A673 (cell line): ENCODE measurements around the gene DND1. TPM values are rescaled to one million over a fixed set of nuclear protein-coding genes. Genes with fewer than 3 reads are reported as not detected.
"Not testable (repeated sequence)": the region's sequence is repeated elsewhere in the genome, so short reads cannot be mapped to it uniquely, and the experiment has no call there.

Experiments
- BruUV-seq: library from RNA; stranded (reverse); fragments of 400-500 nt; replicated peaks from 2 replicates; lab custom pipeline; 2021; lab: Mats Ljungman, UMichigan
- CTCF ChIA-PET: fragments of 300-600 bp; sonication (Branson Sonifier 250); formaldehyde crosslinking; loops from one replicate; lab custom pipeline; 2022; ENCODE audit warnings: antibody characterized with exemption; lab: Charles Lee
- POLR2A ChIA-PET: fragments of 300-600 bp; sonication (Branson Sonifier 250); formaldehyde crosslinking; loops from one replicate; lab custom pipeline; 2022; ENCODE audit warnings: antibody characterized with exemption; ENCODE audit not compliant: low non-redundant PET; lab: Charles Lee
- DNase-seq: peaks from one replicate; pipeline ENCODE4 v3.0.0-alpha.2; 2015; ENCODE audit warnings: low spot score
- H3K27ac ChIP-seq: fragments of 200-600 bp; sonication (generic); 2 replicates; pipeline ENCODE4 v1.5.1; 2016; ENCODE audit warnings: mixed run types, low read depth, mild to moderate bottlenecking, mixed read lengths, antibody characterized with exemption, low read length; ENCODE audit not compliant: poor library complexity, severe bottlenecking
- H3K27me3 ChIP-seq: fragments of 200-600 bp; sonication (generic); replicated peaks from 2 replicates; pipeline ENCODE4 v1.6.1; 2017; ENCODE audit warnings: mixed run types, low read depth, mild to moderate bottlenecking, mixed read lengths, antibody characterized with exemption, low read length; ENCODE audit not compliant: insufficient read depth, poor library complexity
- H3K36me3 ChIP-seq: fragments of 200-600 bp; sonication (generic); 2 replicates; pipeline ENCODE4 v1.6.1; 2016; ENCODE audit warnings: mixed run types, mild to moderate bottlenecking, mixed read lengths, antibody characterized with exemption, low read length; ENCODE audit not compliant: insufficient read depth, poor library complexity, severe bottlenecking
- H3K4me1 ChIP-seq: fragments of 200-600 bp; sonication (generic); 2 replicates; pipeline ENCODE4 v1.6.1; 2017; ENCODE audit warnings: mixed run types, mild to moderate bottlenecking, mixed read lengths, antibody characterized with exemption, low read length; ENCODE audit not compliant: insufficient read depth, poor library complexity, severe bottlenecking
- H3K4me3 ChIP-seq: fragments of 200-600 bp; sonication (generic); 2 replicates; pipeline ENCODE4 v1.5.1; 2016; ENCODE audit warnings: low read depth, mixed run types, mild to moderate bottlenecking, mixed read lengths, low read length; ENCODE audit not compliant: poor library complexity, severe bottlenecking
- H3K9me3 ChIP-seq: fragments of 200-600 bp; sonication (generic); 2 replicates; pipeline ENCODE4 v1.6.1; 2016; ENCODE audit warnings: mixed run types, low read depth, mild to moderate bottlenecking, mixed read lengths, antibody characterized with exemption, low read length; ENCODE audit not compliant: poor library complexity, severe bottlenecking
- EZH2 ChIP-seq: fragments of 200-600 bp; sonication (generic); IDR thresholded peaks from 2 replicates; pipeline ENCODE4 v1.6.1; 2017; ENCODE audit warnings: borderline replicate concordance, low read depth, mild to moderate bottlenecking, mixed read lengths, antibody characterized with exemption, low read length; ENCODE audit not compliant: poor library complexity, severe bottlenecking
- intact Hi-C: fragments of 100-400 bp; cut with micrococcal nuclease; formaldehyde crosslinking; loops from one replicate; pipeline ENCODE4 v1.10.0; 2022; ENCODE audit not compliant: unreplicated experiment
- total RNA-seq: library from RNA; stranded (reverse); gene quantifications from 2 replicates; pipeline ENCODE4 v1.2.3, GENCODE V29; 2021
- TF ChIP-seq, protein P1 (sequence below): fragments of 300-800, 200-600 bp; sonication (generic); conservative IDR thresholded peaks from 2 replicates; pipeline ENCODE4 v1.5.1; 2017; ENCODE audit warnings: low read depth, mild to moderate bottlenecking, antibody characterized with exemption, low read length, moderate library complexity, mixed read lengths

The DND1 gene
- total RNA-seq, 1 experiment from 2014 or later: 2.3 TPM

DNA sequence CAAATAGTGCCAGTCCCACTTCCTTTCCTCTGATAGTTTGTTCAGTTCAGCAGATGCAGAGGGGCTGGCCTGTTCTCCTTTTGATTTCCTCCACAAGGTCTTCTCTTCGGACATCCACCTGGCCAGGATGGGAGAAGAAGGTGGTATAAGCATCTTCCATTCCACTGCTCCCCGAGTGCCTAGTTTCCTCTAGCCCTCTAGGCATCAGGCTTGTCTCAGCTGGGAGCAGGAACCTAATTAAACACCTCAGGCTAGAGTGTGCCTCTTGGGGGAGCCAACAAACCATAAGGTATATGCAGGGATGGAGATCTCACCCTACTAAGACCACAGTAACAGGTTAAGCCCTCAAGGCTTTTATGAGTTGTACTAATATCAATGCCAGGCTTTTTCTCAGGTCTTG, 835 bp upstream of the DND1 start:
- H3K9me3 ChIP-seq: no peaks in the 10 kb centered on the region
- POLR2A ChIA-PET: interaction anchor here (0.6 kb wide), 1 partner anchor 16 kb away, joined by 6 read pairs; no protein-coding TSS in a partner anchor
- TSS peak; percentile 90 for BruUV-seq
- TF ChIP-seq EZH2: no peak
- TF ChIP-seq, protein P1, sequence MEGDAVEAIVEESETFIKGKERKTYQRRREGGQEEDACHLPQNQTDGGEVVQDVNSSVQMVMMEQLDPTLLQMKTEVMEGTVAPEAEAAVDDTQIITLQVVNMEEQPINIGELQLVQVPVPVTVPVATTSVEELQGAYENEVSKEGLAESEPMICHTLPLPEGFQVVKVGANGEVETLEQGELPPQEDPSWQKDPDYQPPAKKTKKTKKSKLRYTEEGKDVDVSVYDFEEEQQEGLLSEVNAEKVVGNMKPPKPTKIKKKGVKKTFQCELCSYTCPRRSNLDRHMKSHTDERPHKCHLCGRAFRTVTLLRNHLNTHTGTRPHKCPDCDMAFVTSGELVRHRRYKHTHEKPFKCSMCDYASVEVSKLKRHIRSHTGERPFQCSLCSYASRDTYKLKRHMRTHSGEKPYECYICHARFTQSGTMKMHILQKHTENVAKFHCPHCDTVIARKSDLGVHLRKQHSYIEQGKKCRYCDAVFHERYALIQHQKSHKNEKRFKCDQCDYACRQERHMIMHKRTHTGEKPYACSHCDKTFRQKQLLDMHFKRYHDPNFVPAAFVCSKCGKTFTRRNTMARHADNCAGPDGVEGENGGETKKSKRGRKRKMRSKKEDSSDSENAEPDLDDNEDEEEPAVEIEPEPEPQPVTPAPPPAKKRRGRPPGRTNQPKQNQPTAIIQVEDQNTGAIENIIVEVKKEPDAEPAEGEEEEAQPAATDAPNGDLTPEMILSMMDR: no peak
- no peaks in the 10 kb centered on the region for H3K27me3 ChIP-seq
- no peak for DNase-seq
- CTCF ChIA-PET: no interaction called here
- H3K36me3 ChIP-seq: peaks cover 77% of the 10 kb centered on the region
- H3K4me3 ChIP-seq: no peak overlapping the region
- intact Hi-C loops: no loop called here
- H3K27ac ChIP-seq: no peak overlapping the region
- no peaks in the 10 kb centered on the region for H3K4me1 ChIP-seq

DNA sequence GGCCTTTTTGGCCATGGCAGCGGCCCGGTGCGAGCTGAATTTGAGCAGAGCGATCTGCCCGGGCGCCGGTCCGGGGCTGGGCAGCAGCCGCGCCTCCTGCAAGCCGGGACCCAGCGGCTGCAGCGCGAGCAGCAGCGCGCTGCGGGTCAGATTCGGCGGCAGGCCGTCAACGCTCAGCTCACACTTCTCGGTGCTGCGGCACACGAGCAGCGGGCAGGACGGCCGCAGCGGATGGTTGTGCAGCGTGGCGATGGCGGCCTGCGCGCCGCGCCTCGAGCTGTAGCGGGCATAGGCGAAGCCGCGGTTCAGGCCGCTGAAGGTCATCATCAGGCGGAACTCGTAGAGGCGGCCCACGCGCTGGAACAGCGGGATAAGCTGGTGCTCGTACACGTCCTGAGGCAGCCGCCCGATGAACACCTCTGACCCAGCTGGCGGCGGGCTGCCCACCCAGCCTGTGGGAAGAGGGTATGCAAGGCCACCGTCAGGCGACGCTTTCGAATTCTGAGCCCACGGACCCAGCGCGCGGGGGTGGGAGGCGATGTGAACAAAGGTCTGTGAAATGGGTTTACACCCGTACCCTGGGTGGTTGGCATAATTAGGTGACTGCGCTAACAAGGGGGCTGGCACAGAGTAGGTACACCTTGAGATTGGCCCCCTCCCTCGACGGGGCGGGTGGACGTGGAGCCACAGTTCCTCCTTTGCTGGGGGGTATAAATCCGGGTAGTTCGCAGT, 755 bp downstream of the DND1 start:
- no peaks in the 10 kb centered on the region for H3K27me3 ChIP-seq
- BruUV-seq: no TSS peak
- DNase-seq: no peak
- no peaks in the 10 kb centered on the region for H3K4me1 ChIP-seq
- H3K27ac ChIP-seq: no peak overlapping the region
- H3K4me3 ChIP-seq: no peak overlapping the region
- no peak for TF ChIP-seq EZH2
- TF ChIP-seq, protein P1: no peak
- ChIA-PET POLR2A (no interaction called here), CTCF (no interaction called here)
- H3K9me3 ChIP-seq: no peaks in the 10 kb centered on the region
- intact Hi-C loops: no loop called here
- peaks cover 92% of the 10 kb centered on the region for H3K36me3 ChIP-seq

DNA sequence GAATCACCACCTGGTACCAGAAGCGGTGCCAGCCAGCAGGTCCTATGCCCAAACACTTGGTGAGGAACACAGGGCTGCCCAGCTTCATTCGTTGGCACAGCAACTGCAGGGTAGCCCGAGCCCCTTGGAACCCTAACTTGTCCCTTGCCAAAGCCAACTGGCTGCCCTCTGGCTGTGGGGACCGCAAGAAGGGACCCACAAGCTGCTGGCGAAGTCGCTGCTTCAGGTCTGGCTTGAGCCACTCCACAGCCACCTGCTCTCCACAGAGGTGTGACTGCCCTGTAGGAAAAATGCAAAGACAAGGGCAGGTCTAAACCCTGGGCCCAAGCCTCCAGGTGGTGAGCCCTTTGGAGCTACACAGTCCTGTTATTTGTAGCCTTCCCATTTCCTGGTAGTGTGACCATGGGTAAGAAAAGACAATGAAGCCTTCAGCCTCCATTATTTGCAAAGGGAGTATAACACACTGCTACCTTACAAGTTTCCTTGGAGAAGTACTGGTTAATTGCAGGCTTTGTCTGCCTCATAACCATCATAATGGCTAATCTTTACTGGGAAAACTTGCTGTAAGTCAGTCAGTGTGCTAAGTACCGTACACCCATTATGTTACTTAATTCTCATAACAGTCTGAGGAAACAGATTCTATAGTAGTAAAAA, 1.8 kb downstream of the DND1 start:
- H3K27ac ChIP-seq: no peak overlapping the region
- peaks cover 2% of the 10 kb centered on the region for H3K4me1 ChIP-seq
- peaks cover 88% of the 10 kb centered on the region for H3K36me3 ChIP-seq
- no peaks in the 10 kb centered on the region for H3K9me3 ChIP-seq
- no peak for DNase-seq
- BruUV-seq: no TSS peak
- intact Hi-C loops: no loop called here
- ChIA-PET POLR2A (no interaction called here), CTCF (no interaction called here)
- TF ChIP-seq, protein P1: no peak
- TF ChIP-seq EZH2: no peak
- no peaks in the 10 kb centered on the region for H3K27me3 ChIP-seq
- no peak overlapping the region for H3K4me3 ChIP-seq

DNA sequence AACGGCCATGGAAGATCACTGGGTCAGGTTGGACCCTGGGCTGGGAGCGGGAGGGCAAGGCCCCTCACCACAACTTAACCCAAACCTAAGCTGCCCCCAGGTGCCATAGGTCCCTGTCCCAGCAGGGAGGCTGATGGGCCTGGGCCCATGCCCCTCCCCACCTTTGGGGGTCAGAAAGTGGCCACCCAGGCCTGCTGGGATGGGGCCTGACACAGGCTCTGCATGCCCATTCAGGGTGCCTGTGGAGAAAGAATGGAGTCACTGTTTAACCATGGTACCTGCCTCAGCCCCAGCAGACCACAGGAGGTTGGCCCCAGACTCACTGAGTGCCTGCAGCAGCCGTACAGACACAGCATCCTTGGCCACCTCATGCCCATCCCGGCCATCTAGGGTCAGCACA, 2.3 kb downstream of the DND1 start:
- H3K4me1 ChIP-seq: not testable (repeated sequence)

More for the DNA sequence above, 2.3 kb downstream of the DND1 start:
- H3K4me3 ChIP-seq, H3K9me3 ChIP-seq, H3K27me3 ChIP-seq, CTCF ChIA-PET, POLR2A ChIA-PET, H3K27ac ChIP-seq, DNase-seq, intact Hi-C loops, BruUV-seq: not testable (repeated sequence)
- peaks cover 86% of the 10 kb centered on the region for H3K36me3 ChIP-seq
